Gastrocnemius medialis (tissue), 4 donors: ENCODE measurements around the gene DNAH17.

Experiments
- CTCF ChIP-seq, 5 experiments: fragments of 450-650 bp in 3 of 5; fragments of 200-600 bp in 2 of 5; sonication (generic) in 2 of 5; IDR thresholded peaks in 4 of 5; conservative IDR thresholded peaks in 1 of 5; 1 replicate in 4 of 5; 2 replicates in 1 of 5; pipeline ENCODE4 v1.5.1; 2016 to 2019; ENCODE audit warnings: antibody characterized with exemption in 5 of 5, mild to moderate bottlenecking in 3 of 5, moderate library complexity in 3 of 5
- POLR2A ChIP-seq, 2 donors: fragments of 450-650 bp; IDR thresholded peaks; one replicate each; pipeline ENCODE4 v1.6.1; 2017; ENCODE audit warnings: antibody characterized with exemption in 2 of 2, mild to moderate bottlenecking in 2 of 2, moderate library complexity in 2 of 2

- TF ChIP-seq CTCF (IDR thresholded peaks at IDR 0.05 in 4 of 5, conservative IDR thresholded peaks at IDR 0.05 in 1 of 5) (no peak), POLR2A (IDR thresholded peaks at IDR 0.05) (no peak)
Measured at GRCh38 chr17:78485290-78486168, 91.7 kb downstream of the DNAH17 start.
